Naive thymus-derived CD4-positive, alpha-beta T cell (primary cell): ENCODE measurements around the gene PRSS56. TPM values are rescaled to one million over a fixed set of nuclear protein-coding genes. Genes with fewer than 3 reads are reported as not detected.

Experiments used
- ATAC-seq: fragments of 150-1000 bp; cut with Tn5 transposase; 2 replicates; pipeline ENCODE4 v1.10.0; 2021; ENCODE audit warnings: mild to moderate bottlenecking, moderate library complexity
- CTCF ChIA-PET: fragments of 350-600 bp; sonication (Branson Sonifier 250); formaldehyde crosslinking; loops from one replicate; lab custom pipeline; 2021; ENCODE audit warnings: antibody characterized with exemption; lab: Charles Lee
- POLR2A ChIA-PET: fragments of 350-600 bp; sonication (Branson Sonifier 250); formaldehyde crosslinking; loops from one replicate; lab custom pipeline; 2021; ENCODE audit warnings: antibody characterized with exemption, inconsistent platforms; lab: Charles Lee
- DNase-seq, 9 donors: peaks; one replicate each; pipeline versions ENCODE4 v3.0.0 to v3.0.0-alpha.2; 2020 to 2022; ENCODE audit warnings: mixed read lengths in 1 of 9
- H3K27ac ChIP-seq: one replicate; pipeline ENCODE4 v1.7.0; 2013; ENCODE audit warnings: mild to moderate bottlenecking, low read depth, low read length, moderate library complexity
- H3K27me3 ChIP-seq, 2 donors: one replicate each; pipeline ENCODE4 v1.7.0; 2013; ENCODE audit warnings: low read length in 2 of 2, mild to moderate bottlenecking in 2 of 2, moderate library complexity in 2 of 2; ENCODE audit not compliant: control insufficient read depth in 2 of 2, insufficient read depth in 2 of 2
- H3K36me3 ChIP-seq, 3 experiments: 1 replicate in 2 of 3; 2 replicates in 1 of 3; pipeline ENCODE4 v1.7.0; 2013; ENCODE audit warnings: low read length in 3 of 3, mild to moderate bottlenecking in 3 of 3, moderate library complexity in 1 of 3; ENCODE audit not compliant: insufficient read depth in 3 of 3, control insufficient read depth in 2 of 3
- H3K4me1 ChIP-seq, 2 donors: one replicate each; pipeline ENCODE4 v1.7.0; 2013; ENCODE audit warnings: low read length in 2 of 2, mild to moderate bottlenecking in 2 of 2, moderate library complexity in 1 of 2; ENCODE audit not compliant: control insufficient read depth in 2 of 2, insufficient read depth in 2 of 2
- H3K4me3 ChIP-seq: 2 replicates; pipeline ENCODE4 v1.7.0; 2013; ENCODE audit warnings: mild to moderate bottlenecking, low read length
- H3K9me3 ChIP-seq, 3 experiments: 1 replicate in 2 of 3; 2 replicates in 1 of 3; pipeline ENCODE4 v1.7.0; 2013; ENCODE audit warnings: low read length in 3 of 3; ENCODE audit not compliant: control insufficient read depth in 2 of 3
- H3K27ac Mint-ChIP-seq, 9 donors: one replicate each; pipeline ENCODE4 v1.8.0; 2020 to 2022; ENCODE audit warnings: mixed read lengths in 9 of 9, mild to moderate bottlenecking in 8 of 9, moderate library complexity in 5 of 9, inconsistent platforms in 2 of 9
- H3K27me3 Mint-ChIP-seq, 5 donors: one replicate each; pipeline ENCODE4 v1.8.0; 2021 to 2022; ENCODE audit warnings: mixed read lengths in 5 of 5, mild to moderate bottlenecking in 1 of 5
- H3K36me3 Mint-ChIP-seq, 5 donors: one replicate each; pipeline ENCODE4 v1.8.0; 2020 to 2022; ENCODE audit warnings: mixed read lengths in 5 of 5, mild to moderate bottlenecking in 3 of 5, inconsistent platforms in 1 of 5
- H3K4me1 Mint-ChIP-seq, 7 donors: one replicate each; pipeline ENCODE4 v1.8.0; 2020 to 2022; ENCODE audit warnings: mixed read lengths in 7 of 7, mild to moderate bottlenecking in 3 of 7, inconsistent platforms in 1 of 7
- H3K4me3 Mint-ChIP-seq, 10 donors: one replicate each; pipeline ENCODE4 v1.8.0; 2020 to 2022; ENCODE audit warnings: mild to moderate bottlenecking in 10 of 10, mixed read lengths in 10 of 10, moderate library complexity in 6 of 10, inconsistent platforms in 2 of 10
- H3K9me3 Mint-ChIP-seq, 11 donors: one replicate each; pipeline ENCODE4 v1.8.0; 2020 to 2022; ENCODE audit warnings: mixed read lengths in 11 of 11, mild to moderate bottlenecking in 4 of 11, inconsistent platforms in 1 of 11, moderate library complexity in 1 of 11
- intact Hi-C, 2 donors: fragments of 100-400 bp; cut with micrococcal nuclease; formaldehyde crosslinking; loops; one replicate each; pipeline ENCODE4 v1.15.1; 2023
- polyA plus RNA-seq, 2 donors: library from polyadenylated mRNA; unstranded; fragments of 300-500 nt; fragmentation: Illumina TruSeq; gene quantifications; one replicate each; pipeline ENCODE4 v1.2.3, GENCODE V29; 2021
- total RNA-seq, 6 experiments: library from RNA in 5 of 6; stranded (reverse) in 5 of 6; gene quantifications; 1 replicate in 5 of 6; 2 replicates in 1 of 6; pipeline ENCODE4 v1.2.3 and lab custom pipeline; 2021 to 2026

PRSS56 gene
- total and polyA plus RNA-seq, 7 experiments from 2014 or later, result not detected

GRCh38 chr2:232524771-232525170, 4.6 kb downstream of the PRSS56 start:
- H3K27ac Mint-ChIP-seq, result no peak overlapping the region
- CTCF ChIA-PET, result no interaction called here
- ATAC-seq (no peak), DNase-seq (no peak)
- Histone ChIP-seq H3K36me3 (no peaks in the 10 kb centered on the region), H3K9me3 (no peaks in the 10 kb centered on the region), H3K4me1 (peaks cover 0 to 16% of the 10 kb centered on the region in 2 donors), H3K4me3 (no peak overlapping the region), H3K27ac (no peak overlapping the region), H3K27me3 (peaks cover 0 to 9% of the 10 kb centered on the region in 2 donors)
- H3K4me3 Mint-ChIP-seq, result peak overlapping the region in 3 of 10 donors; percentile 44 to 66 (median 44)
- H3K36me3 Mint-ChIP-seq, result no peaks in the 10 kb centered on the region
- H3K27me3 Mint-ChIP-seq, result peaks cover 22 to 51% (median 36%) of the 10 kb centered on the region in 5 donors
- intact Hi-C loops, result loop anchor here (5.0 to 10.0 kb wide), 3 partner anchors 80 to 672 kb away; partner anchors contain the start of gene NPPC (in 1 of the 2)
- POLR2A ChIA-PET, result no interaction called here
- H3K9me3 Mint-ChIP-seq, result peaks cover 0 to 2% (median 0%) of the 10 kb centered on the region in 11 donors
- peaks cover 7 to 33% (median 23%) of the 10 kb centered on the region in 7 donors for H3K4me1 Mint-ChIP-seq

GRCh38 chr2:232525199-232525598, 5.0 kb downstream of the PRSS56 start:
- Mint-ChIP-seq H3K27ac (no peak overlapping the region), H3K4me3 (no peak overlapping the region), H3K27me3 (peaks cover 22 to 50% (median 37%) of the 10 kb centered on the region in 5 donors), H3K4me1 (peaks cover 7 to 33% (median 23%) of the 10 kb centered on the region in 7 donors), H3K9me3 (peaks cover 0 to 2% (median 0%) of the 10 kb centered on the region in 11 donors), H3K36me3 (no peaks in the 10 kb centered on the region)
- H3K36me3 ChIP-seq, result no peaks in the 10 kb centered on the region
- H3K9me3 ChIP-seq, result no peaks in the 10 kb centered on the region
- ChIA-PET POLR2A (no interaction called here), CTCF (no interaction called here)
- DNase-seq, result no peak
- intact Hi-C loops, result loop anchor here (10.0 kb wide), 2 partner anchors 80 to 600 kb away; partner anchors contain the start of gene NPPC (in 1 of the 2)
- no peak for ATAC-seq
- no peak overlapping the region for H3K27ac ChIP-seq
- peaks cover 0 to 16% of the 10 kb centered on the region in 2 donors for H3K4me1 ChIP-seq
- H3K4me3 ChIP-seq, result no peak overlapping the region
- H3K27me3 ChIP-seq, result peaks cover 0 to 9% of the 10 kb centered on the region in 2 donors

- Histone ChIP-seq H3K36me3 (no peaks in the 10 kb centered on the region), H3K27me3 (peaks cover 0 to 9% of the 10 kb centered on the region in 2 donors), H3K4me3 (no peak within 1 kb of the TSS), H3K9me3 (no peaks in the 10 kb centered on the region), H3K27ac (no peak within 1 kb of the TSS), H3K4me1 (peaks cover 0 to 16% of the 10 kb centered on the region in 2 donors)
- Mint-ChIP-seq H3K27ac (peak within 1 kb of the TSS in 1 of 9 donors; percentile 68), H3K4me3 (no peak within 1 kb of the TSS), H3K4me1 (peaks cover 7 to 33% (median 23%) of the 10 kb centered on the region in 7 donors), H3K36me3 (no peaks in the 10 kb centered on the region), H3K9me3 (peaks cover 0 to 2% (median 0%) of the 10 kb centered on the region in 11 donors), H3K27me3 (peaks cover 22 to 44% (median 35%) of the 10 kb centered on the region in 5 donors)
- POLR2A ChIA-PET, result no interaction called here
- ATAC-seq (no peak), DNase-seq (no peak)
- intact Hi-C loops, result loop anchor here (10.0 kb wide), 2 partner anchors 81 to 601 kb away; partner anchors contain the start of gene NPPC (in 1 of the 2)
- CTCF ChIA-PET, result no interaction called here
These were observed 5.7 kb downstream of the PRSS56 start, which contains the start of gene CHRND for GRCh38 chr2:232525791-232526371. Gene CHRND (plus strand): TSS chr2:232526160. CDS start chr2:232526216, 56 bp downstream.

GRCh38 chr2:232526372-232526941, 6.3 kb downstream of the PRSS56 start:
- Histone ChIP-seq H3K4me1 (peaks cover 0 to 16% of the 10 kb centered on the region in 2 donors), H3K27ac (no peak overlapping the region), H3K27me3 (peaks cover 0 to 9% of the 10 kb centered on the region in 2 donors), H3K9me3 (no peaks in the 10 kb centered on the region), H3K36me3 (no peaks in the 10 kb centered on the region), H3K4me3 (no peak overlapping the region)
- Mint-ChIP-seq H3K36me3 (no peaks in the 10 kb centered on the region), H3K4me1 (peaks cover 7 to 30% (median 21%) of the 10 kb centered on the region in 7 donors), H3K4me3 (no peak overlapping the region), H3K27ac (no peak overlapping the region), H3K9me3 (peaks cover 0 to 2% (median 0%) of the 10 kb centered on the region in 11 donors), H3K27me3 (peaks cover 22 to 42% (median 33%) of the 10 kb centered on the region in 5 donors)
- DNase-seq, result no peak
- intact Hi-C loops, result loop anchor here (10.0 kb wide), 2 partner anchors 82 to 602 kb away; partner anchors contain the start of gene NPPC (in 1 of the 2)
- ChIA-PET CTCF (no interaction called here), POLR2A (no interaction called here)
- ATAC-seq, result no peak

GRCh38 chr2:232527905-232528470, 7.8 kb downstream of the PRSS56 start:
- intact Hi-C loops, result loop anchor here (10.0 kb wide), 2 partner anchors 83 to 603 kb away; partner anchors contain the start of gene NPPC (in 1 of the 2)
- Histone ChIP-seq H3K4me3 (no peak overlapping the region), H3K27ac (no peak overlapping the region), H3K27me3 (peaks cover 0 to 5% of the 10 kb centered on the region in 2 donors), H3K9me3 (no peaks in the 10 kb centered on the region), H3K4me1 (peaks cover 0 to 16% of the 10 kb centered on the region in 2 donors), H3K36me3 (no peaks in the 10 kb centered on the region)
- Mint-ChIP-seq H3K4me3 (peak overlapping the region in 1 of 10 donors; percentile 66), H3K27me3 (peaks cover 22 to 36% (median 25%) of the 10 kb centered on the region in 5 donors), H3K36me3 (no peaks in the 10 kb centered on the region), H3K9me3 (peaks cover 0 to 2% (median 0%) of the 10 kb centered on the region in 11 donors), H3K4me1 (peaks cover 7 to 28% (median 18%) of the 10 kb centered on the region in 7 donors), H3K27ac (no peak overlapping the region)
- ATAC-seq (no peak), DNase-seq (no peak)
- POLR2A ChIA-PET, result no interaction called here
- CTCF ChIA-PET, result no interaction called here

GRCh38 chr2:232528746-232529460, 8.7 kb downstream of the PRSS56 start:
- Histone ChIP-seq H3K9me3 (no peaks in the 10 kb centered on the region), H3K27me3 (peaks cover 0 to 4% of the 10 kb centered on the region in 2 donors), H3K4me1 (peaks cover 0 to 9% of the 10 kb centered on the region in 2 donors), H3K4me3 (no peak overlapping the region), H3K27ac (no peak overlapping the region), H3K36me3 (no peaks in the 10 kb centered on the region)
- H3K27ac Mint-ChIP-seq, result peak overlapping the region in 4 of 9 donors; percentile 14 to 70 (median 52)
- ChIA-PET CTCF (interaction anchor here (0.6 kb wide), 1 partner anchor 227 kb away, joined by 3 read pairs; no protein-coding TSS in a partner anchor), POLR2A (no interaction called here)
- intact Hi-C loops, result loop anchor here (10.0 kb wide), 2 partner anchors 84 to 604 kb away; partner anchors contain the start of gene NPPC (in 1 of the 2)
- DNase-seq (no peak), ATAC-seq (peak; percentile 24)
- peaks cover 5 to 22% (median 12%) of the 10 kb centered on the region in 7 donors for H3K4me1 Mint-ChIP-seq
- peaks cover 19 to 38% (median 23%) of the 10 kb centered on the region in 5 donors for H3K27me3 Mint-ChIP-seq
- no peaks in the 10 kb centered on the region for H3K36me3 Mint-ChIP-seq
- peak overlapping the region in 6 of 10 donors; percentile 2 to 66 (median 24) for H3K4me3 Mint-ChIP-seq
- H3K9me3 Mint-ChIP-seq, result peaks cover 0 to 2% (median 0%) of the 10 kb centered on the region in 11 donors
